ENCODE results near the gene IQSEC1.

The IQSEC1 gene

GRCh38 chr3:12967606-12968351 lies 105.5 kb downstream of the IQSEC1 start:
- peak; percentile 76 for DNase-seq (ENCODE audit: low read depth)

GRCh38 chr3:12966847-12967605 lies 106.2 kb downstream of the IQSEC1 start:
- no peak for DNase-seq (ENCODE audit: low read depth)

GRCh38 chr3:12965999-12966846 lies 107.0 kb downstream of the IQSEC1 start:
- DNase-seq (ENCODE audit: low read depth): no peak

GRCh38 chr3:12964711-12965612 lies 108.3 kb downstream of the IQSEC1 start:
- no peak for DNase-seq (ENCODE audit: low read depth)

GRCh38 chr3:12963922-12964701 lies 109.1 kb downstream of the IQSEC1 start:
- DNase-seq (ENCODE audit: low read depth): no peak

GRCh38 chr3:12963231-12963896 lies 109.9 kb downstream of the IQSEC1 start:
- no peak for DNase-seq (ENCODE audit: low read depth)

- no peak for DNase-seq (ENCODE audit: low read depth)
These were observed 110.9 kb downstream of the IQSEC1 start for GRCh38 chr3:12962292-12962691.

- DNase-seq (ENCODE audit: low read depth): no peak
These were observed 111.6 kb downstream of the IQSEC1 start for GRCh38 chr3:12961697-12962036.

- DNase-seq (ENCODE audit: low read depth): no peak
These were observed 112.1 kb downstream of the IQSEC1 start for GRCh38 chr3:12961007-12961696.

- DNase-seq (ENCODE audit: low read depth): no peak
These were observed 112.7 kb downstream of the IQSEC1 start for GRCh38 chr3:12960497-12960896.

GRCh38 chr3:12959838-12960378 lies 113.3 kb downstream of the IQSEC1 start:
- no peak for DNase-seq (ENCODE audit: low read depth)

GRCh38 chr3:12959410-12959809 lies 113.8 kb downstream of the IQSEC1 start:
- DNase-seq (ENCODE audit: low read depth): no peak

- no peak for DNase-seq (ENCODE audit: low read depth)
These were observed 115.1 kb downstream of the IQSEC1 start for GRCh38 chr3:12957824-12958792.

- DNase-seq (ENCODE audit: low read depth): no peak
These were observed 115.9 kb downstream of the IQSEC1 start for GRCh38 chr3:12957339-12957738.

- DNase-seq (ENCODE audit: low read depth): no peak
These were observed 116.9 kb downstream of the IQSEC1 start for GRCh38 chr3:12956316-12956660.

- DNase-seq (ENCODE audit: low read depth): no peak
These were observed 117.4 kb downstream of the IQSEC1 start for GRCh38 chr3:12955651-12956315.

- DNase-seq (ENCODE audit: low read depth): no peak
These were observed 118.2 kb downstream of the IQSEC1 start for GRCh38 chr3:12954891-12955650.
